GM18505 (cell line): ENCODE results near the gene MYZAP.

Experiments used
- ATAC-seq: cut with Tn5 transposase; IDR thresholded peaks from one replicate; pipeline ENCODE4 v1.9.1; 2021; ENCODE audit not compliant: unreplicated experiment
- POLR2A ChIP-seq: IDR thresholded peaks from 4 replicates; pipeline ENCODE4 v1.6.1; 2011; ENCODE audit warnings: borderline replicate concordance; ENCODE audit not compliant: insufficient read depth, insufficient read length; ENCODE audit errors: extremely low read depth

MYZAP gene

DNA sequence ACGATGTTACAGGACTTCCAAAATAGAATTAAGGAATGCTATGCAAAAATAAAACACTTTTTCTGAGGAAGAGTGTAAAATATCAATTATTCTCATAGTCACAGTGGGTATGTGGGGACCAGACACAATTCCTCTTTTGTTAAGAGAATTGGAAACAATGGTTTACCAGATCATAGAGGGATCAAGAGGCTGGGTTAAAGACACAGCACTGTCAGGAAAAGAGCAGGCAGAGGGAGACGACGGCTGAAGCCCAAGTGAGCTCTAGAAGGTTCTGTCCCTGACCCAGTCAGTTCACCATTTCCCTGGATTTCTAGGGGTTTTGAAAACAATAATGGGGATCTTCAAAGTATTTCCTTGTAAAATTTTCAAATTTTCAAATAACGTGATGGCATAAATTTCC, 60.8 kb downstream of the MYZAP start:
- no peak for ATAC-seq

DNA sequence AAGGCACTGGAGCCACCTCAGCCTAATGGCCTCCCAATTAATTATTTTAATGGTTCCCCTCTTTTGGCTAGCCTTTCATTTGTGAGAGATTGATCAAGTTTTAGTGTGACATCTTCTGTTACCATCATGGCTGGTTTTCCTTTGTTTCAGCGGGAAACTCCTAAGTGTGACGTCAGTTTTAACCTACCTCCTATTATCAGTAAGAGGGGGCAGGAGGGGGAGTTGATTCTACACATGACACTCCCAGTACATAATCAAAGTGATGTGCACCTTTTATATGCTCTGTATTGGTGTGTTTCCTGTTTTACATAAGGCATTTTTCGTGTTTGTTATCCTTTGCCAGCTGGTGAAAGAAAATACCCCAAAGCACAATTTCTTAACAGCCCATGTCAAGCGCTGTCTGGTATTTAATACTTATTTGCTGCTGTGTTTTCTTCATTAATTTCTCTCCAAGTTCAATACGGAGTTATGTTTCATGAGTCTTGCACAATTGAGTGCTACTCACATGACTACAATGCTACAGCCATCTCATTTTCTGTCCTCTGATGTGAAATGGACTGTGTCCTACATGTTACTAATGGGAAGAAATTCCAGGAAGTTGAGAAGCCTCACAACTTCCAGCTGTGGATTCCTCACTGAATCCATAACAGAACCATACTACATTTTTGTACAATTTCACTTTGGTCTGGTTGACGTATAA, 62.6 kb downstream of the MYZAP start:
- ATAC-seq: no peak
- no peak for TF ChIP-seq POLR2A

More for the DNA sequence above, 60.8 kb downstream of the MYZAP start:
- no peak for TF ChIP-seq POLR2A

DNA sequence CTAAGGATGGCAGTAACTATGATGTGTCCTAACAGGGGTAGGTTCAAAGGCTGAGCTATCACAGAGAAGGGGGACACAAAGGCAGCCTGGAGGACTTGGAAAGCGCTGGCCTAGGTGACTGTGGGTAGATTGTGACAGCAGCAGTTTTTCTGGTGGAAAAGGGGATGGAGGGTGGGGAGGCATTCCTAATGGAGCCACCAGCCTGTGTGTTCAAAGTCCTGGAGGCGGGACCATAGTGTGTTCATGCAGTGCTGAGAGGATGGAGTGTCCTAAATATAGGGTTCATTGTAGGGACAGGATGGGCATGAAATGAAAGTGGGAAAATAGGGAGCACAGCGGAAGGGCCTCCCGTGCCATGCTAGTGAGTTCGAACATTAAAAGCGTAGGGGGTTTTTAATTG, 63.3 kb downstream of the MYZAP start:
- no peak for ATAC-seq
- TF ChIP-seq POLR2A: no peak

DNA sequence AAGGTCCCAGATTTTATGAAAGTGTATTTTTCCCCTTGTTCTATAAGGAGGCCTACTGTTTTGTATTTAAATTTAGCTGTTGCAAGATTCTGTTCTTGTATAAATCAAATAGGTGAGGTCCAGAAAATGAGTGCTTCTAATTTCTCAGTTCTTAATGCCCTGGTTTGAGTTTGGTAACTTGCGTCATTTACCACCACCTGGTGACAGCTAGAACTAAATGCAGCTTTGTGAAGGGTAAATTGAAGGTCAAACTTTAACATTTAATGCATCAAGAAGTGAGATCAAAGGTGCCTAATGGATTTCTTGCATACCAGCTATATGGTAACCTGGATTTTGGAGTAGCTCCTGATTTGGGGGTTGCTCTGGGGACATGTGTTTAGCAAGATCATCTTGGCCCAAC, 64.1 kb downstream of the MYZAP start:
- TF ChIP-seq POLR2A: no peak
- no peak for ATAC-seq

DNA sequence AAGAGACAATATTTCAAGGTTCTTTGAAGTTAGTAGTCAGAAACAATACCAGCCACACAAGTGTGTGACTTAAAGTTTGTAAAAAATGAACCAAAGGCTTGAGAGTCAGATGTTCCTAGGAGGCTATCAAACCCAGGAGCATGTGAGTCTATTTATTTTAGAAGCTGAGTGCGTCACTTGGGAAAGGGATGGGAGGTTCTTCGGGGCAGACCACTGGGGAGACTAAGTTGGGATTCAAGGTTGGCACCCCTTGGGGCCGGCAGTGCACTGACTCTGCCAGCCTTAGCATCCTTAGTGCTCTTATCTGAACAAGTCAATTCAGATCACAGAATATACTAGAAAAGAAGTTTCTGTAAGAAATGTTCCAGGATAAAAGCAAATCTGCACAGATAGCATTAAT, 64.7 kb downstream of the MYZAP start:
- no peak for TF ChIP-seq POLR2A
- ATAC-seq: no peak

DNA sequence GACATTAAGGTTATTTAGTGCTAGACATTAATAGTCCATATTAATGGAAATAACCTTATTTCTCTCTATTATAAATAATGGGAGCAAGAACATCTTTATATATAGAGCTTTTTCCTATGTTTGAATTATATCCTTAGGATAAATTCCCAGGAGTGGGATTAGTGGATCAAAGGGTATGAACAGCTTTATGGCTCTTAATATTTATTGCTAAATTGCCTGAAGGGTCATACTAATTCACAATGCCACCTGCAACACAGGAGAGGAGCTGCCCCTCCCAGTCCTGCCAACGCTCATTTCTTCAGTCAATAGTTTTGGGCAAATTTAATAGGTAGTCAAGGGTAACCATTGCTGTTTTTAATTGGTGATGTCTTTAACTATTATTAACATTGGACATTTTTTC, 65.9 kb downstream of the MYZAP start:
- TF ChIP-seq POLR2A: no peak
- ATAC-seq: no peak

DNA sequence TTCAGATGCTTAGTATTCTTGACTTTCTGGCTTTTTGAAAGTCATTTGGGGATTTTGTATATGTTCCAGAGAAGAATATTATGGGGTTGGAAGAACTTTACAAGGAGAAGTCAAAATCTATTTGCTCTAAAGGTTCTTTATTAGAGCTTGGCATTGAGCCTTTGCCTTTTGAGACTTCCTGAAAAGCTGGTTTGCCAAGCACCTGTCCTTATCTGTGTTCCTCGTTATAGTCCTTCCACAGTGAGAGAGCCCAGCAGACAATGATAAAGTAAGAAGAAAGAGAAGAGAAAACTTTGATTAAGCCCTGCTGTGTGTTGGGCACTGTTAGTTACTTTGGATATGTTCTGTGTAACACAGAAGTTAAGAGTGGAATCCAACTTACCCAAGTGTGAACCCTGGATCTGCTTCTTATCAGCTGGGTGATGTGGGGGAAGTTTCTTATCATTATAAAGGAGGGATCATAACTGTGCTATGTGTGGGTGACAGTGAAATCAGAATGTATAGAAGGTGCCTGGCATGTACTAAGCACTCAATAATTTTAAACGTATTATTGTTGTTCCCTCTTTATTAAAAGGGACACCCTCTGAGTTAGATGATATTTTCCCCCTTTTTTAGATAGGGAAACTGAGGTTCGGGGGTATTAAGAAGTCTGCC, 70.5 kb downstream of the MYZAP start:
- no peak for TF ChIP-seq POLR2A
- no peak for ATAC-seq

DNA sequence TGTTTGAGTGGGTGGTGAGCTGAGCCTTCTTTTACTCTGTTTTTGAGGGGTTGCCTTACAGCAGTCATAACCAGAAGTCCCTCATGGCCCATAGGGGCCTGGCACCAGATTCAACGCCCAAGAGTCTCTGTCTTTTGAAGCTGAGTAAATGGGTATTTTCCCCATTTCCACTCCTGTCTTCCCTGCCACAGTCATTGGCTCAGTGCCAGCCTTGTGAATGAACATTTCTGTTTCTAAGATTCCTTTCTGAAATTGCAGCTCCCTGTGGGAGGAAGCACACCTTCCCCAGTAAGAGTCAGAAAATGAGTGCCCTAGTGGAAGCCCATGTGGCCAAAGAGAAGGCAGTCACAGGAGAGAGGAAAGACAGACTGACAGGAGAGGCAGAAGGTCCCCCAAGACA, 71.1 kb downstream of the MYZAP start:
- no peak for TF ChIP-seq POLR2A
- no peak for ATAC-seq

DNA sequence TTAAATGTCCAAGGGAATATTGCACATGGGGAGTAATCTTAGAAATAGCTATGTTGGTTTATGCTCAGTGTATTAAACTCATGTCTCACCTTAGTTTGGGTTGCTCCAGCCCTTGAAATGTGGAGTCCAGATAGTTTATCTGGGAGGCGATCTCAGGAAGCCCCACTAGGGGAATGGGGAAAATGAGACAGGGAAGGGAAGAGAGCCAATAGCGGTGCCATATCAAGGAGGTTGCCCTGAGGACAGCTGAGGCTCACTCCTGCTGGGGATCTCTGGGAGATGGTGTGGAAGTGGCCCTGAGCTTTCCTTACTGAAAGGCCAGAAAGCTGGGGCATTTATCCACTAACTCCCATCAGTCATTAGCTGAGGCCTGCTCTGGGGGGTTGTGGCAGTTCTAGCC, 71.6 kb downstream of the MYZAP start:
- no peak for ATAC-seq
- TF ChIP-seq POLR2A: no peak

DNA sequence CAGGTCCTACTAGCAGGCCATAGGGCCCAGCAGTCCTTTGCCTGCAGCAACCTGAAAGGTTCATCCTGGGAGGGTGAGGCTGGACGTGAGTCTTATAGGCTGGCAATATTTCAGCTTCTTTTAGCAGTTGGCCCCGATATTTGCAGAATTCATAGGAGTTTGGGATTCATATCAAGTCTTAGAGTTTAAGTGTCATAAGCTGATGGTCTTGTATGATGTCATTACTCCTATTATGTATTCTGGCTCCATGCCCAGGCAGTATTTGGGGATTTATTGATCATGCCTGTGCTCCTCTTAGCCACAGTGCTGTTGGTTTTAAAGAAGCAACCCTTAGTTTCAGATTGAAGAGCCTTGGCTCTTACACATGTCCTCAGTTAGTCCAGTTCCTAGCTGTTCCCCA, 73.5 kb downstream of the MYZAP start:
- no peak for ATAC-seq
- TF ChIP-seq POLR2A: no peak

DNA sequence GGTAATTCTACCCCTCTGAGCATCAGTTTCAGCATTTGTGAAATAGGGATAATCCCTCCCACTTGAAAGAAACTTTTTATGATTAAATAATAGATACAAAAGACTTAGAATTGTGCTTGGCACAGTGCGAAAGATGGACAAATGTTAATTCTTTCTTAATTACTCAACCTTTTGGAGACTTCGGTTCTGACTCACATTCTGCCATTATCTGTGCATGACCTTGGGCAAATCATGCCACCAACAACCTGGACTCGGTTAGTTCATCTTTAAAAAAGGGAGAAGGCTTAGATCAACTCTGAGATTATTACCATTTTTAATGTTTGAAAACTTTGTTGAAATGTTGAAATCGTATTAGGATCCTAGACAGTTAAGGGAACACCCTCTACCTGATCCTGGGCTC, 74.2 kb downstream of the MYZAP start:
- TF ChIP-seq POLR2A: no peak
- ATAC-seq: no peak

DNA sequence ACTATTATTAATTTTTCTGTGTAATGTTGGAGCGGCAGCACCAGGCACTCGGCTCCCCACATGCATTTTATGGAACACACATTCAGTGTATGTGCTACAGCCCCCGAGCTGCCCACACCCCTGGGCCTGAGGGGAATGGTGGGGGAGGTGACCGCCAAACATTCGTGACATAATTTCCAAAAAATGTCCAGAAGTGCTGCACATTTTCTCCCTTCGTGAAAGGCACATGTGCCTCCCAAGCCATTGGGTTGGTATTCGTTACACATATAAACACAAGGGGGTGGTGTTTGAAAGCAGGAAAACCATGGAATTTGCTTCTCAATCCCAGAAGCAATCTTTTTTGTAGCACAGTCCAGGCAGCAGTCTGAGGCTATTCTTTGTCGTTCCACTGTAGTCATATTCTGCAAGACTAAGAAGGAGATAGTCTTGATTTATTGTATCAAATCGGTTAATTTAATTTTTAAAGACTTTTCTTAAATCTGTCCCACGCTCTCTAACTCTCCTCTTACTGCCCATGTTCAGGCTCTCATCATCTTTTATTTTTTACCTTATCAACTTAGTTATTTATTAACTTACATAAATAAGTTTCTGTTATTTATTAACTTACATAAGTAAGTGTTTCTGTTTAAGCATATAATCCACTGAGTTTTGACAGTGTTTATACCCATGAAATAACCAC, 75.6 kb downstream of the MYZAP start:
- TF ChIP-seq POLR2A: no peak
- ATAC-seq: no peak

DNA sequence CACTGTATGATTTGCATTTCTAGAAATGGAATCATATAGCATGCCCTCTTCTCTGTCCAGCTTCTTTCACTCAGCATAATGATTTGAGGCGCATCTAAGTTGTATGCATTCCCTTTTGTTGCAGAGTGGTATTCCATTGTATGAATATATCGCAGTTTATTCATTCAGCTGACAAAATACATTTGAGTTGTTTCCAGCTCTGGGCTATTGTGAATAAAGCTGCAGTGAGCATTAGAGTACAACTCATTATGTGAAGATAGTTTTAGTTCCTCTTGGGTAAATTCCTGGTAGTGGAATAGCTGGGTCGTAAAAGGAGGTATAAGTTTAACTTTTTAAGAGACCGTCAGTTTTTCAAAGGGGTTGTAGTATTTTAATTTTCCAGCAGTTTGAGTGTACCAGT, 76.3 kb downstream of the MYZAP start:
- no peak for ATAC-seq
- TF ChIP-seq POLR2A: no peak

DNA sequence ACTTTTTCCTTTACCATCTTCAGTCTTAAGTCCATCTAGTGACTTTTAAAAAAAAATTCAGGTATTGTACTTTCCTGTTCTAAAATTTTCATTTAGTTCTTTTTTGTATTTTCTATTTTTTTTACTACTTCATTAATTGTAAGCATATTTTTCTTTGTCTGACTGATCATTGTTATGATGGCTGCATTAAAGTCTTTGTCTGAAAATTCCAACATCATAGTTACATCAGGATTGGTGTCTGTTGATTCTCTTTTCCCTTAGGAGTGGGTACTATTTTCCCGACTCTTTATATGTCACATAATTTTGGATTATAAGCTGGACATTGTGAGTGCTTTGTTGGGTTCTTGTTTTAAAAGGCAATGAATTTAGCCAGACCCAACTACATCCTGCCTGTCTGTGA, 79.9 kb downstream of the MYZAP start:
- TF ChIP-seq POLR2A: no peak
- no peak for ATAC-seq
